ENCODE results near the gene RCOR1.

DNA sequence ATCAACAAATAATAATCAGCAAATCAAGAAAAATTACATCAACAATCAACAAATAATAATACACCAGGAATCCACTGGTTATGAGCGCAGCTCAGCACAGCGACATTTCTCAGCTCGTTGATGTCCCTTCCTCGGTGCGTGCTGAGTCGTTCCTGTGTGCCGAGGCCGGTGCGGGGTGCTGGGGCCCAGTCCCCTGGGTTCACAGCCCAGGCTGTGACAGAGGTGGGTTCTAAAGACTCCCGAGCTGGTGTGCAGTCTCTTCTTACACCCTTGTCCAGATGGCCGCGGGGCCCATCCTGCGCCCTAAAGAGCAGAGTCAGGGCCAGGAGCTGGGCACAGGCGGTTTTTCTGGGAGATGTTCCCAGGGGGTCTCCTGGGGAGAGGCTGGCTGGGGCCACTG is 157.9 kb downstream of the RCOR1 start:
- TF ChIP-seq, protein P1, sequence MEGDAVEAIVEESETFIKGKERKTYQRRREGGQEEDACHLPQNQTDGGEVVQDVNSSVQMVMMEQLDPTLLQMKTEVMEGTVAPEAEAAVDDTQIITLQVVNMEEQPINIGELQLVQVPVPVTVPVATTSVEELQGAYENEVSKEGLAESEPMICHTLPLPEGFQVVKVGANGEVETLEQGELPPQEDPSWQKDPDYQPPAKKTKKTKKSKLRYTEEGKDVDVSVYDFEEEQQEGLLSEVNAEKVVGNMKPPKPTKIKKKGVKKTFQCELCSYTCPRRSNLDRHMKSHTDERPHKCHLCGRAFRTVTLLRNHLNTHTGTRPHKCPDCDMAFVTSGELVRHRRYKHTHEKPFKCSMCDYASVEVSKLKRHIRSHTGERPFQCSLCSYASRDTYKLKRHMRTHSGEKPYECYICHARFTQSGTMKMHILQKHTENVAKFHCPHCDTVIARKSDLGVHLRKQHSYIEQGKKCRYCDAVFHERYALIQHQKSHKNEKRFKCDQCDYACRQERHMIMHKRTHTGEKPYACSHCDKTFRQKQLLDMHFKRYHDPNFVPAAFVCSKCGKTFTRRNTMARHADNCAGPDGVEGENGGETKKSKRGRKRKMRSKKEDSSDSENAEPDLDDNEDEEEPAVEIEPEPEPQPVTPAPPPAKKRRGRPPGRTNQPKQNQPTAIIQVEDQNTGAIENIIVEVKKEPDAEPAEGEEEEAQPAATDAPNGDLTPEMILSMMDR (IDR thresholded peaks at IDR 0.05): no peak
- no peak for TF ChIP-seq ZFX (IDR thresholded peaks at IDR 0.05; ENCODE audit: borderline replicate concordance)
